ENCODE results near the gene CUL7.
A peak's percentile ranks its signal among the peaks of the same experiment; 100 is the strongest.

DNA sequence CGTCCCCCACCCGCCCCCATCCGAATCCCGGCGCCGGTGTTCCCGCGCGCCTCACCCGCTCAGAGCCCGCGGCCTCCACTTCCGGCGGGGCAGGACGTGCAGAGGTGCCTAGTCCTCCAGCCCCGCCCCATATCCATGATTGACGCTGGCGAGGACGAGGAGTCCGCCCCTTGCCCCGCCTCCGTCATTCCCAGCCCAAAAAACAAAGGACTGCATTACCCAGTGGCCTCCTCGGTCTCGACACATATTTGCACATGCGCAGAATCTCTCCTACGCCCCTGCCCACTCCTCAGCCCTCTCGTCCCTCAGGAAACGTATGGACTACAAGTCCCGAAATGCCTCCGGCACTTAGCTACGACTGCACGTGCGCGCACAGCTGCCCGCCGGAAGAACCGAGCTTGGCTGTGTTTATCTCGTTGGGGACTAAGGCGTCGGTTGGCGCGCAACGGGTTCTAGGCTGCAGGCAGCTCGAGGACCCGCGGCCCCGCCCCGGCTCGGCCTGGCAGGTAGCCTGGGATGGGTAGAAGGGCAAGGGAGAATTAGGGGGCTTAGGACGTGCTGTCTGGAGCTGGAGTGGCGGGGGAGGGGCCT, 39.7 kb downstream of the CUL7 start, which contains the start of the genes KLHDC3 and MEA1:
- TF ChIP-seq CTCF (IDR thresholded peaks at IDR 0.05): no peak
- TF ChIP-seq POLR2A (IDR thresholded peaks at IDR 0.05): peak in 1 of 2 donors; percentile 34
- TF ChIP-seq EP300 (IDR thresholded peaks at IDR 0.05): no peak
- TF ChIP-seq POLR2AphosphoS5 (IDR thresholded peaks at IDR 0.05): peak; percentile 70
